ENCODE results near the gene NAPSA.
"Not testable (repeated sequence)": the region's sequence is repeated elsewhere in the genome, so short reads cannot be mapped to it uniquely, and the experiment has no call there.

The NAPSA gene

DNA sequence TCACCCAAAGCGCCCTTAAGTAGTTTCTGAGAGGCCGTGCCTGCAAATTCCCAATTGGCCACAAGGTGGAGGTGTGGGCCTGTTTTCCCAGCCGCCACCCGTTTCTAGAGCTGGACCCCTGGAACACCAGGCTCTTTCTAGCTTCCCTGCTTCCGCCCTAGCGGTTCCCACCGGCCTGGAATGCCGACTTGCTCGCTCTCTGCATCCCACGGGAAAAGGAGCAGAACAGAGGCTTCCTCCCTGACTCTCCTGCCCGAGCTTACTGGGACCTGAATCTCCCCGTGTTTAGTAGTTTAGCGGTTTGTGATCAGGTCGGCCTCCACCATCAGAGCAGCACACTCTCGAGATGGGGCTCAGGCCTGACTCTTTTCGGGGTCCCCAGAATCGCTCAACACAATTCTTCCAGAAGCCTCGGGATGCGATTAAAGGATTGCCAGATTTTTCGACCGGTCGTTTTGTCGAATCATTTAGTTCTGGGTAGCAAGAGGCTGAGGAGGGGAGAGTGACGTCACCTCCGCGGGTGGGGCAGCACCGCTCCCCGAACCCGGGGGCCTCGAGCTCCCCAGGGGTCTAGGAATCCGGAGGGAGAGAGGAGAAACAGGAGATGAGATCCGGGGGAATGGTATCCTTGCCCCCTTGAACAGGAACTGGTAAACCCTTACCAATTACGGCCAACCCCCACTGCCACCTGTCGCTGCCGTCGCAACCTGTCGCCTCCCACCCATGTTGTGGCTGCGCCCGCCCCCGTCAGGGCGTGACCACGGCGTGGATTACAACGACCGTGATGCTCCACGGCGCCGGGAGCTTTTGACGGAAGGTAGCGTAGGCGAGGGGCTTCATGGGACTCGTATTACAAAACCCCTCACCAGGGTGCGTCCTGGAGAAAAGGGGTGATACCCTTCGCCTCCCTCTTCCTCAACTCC lies 8.0 kb downstream of the NAPSA start:
- DNase-seq (ENCODE audit: low read depth), result no peak
- H3K4me3 ChIP-seq (ENCODE audit: low read depth, low read length), result no peak overlapping the region
- TF ChIP-seq, protein P1, sequence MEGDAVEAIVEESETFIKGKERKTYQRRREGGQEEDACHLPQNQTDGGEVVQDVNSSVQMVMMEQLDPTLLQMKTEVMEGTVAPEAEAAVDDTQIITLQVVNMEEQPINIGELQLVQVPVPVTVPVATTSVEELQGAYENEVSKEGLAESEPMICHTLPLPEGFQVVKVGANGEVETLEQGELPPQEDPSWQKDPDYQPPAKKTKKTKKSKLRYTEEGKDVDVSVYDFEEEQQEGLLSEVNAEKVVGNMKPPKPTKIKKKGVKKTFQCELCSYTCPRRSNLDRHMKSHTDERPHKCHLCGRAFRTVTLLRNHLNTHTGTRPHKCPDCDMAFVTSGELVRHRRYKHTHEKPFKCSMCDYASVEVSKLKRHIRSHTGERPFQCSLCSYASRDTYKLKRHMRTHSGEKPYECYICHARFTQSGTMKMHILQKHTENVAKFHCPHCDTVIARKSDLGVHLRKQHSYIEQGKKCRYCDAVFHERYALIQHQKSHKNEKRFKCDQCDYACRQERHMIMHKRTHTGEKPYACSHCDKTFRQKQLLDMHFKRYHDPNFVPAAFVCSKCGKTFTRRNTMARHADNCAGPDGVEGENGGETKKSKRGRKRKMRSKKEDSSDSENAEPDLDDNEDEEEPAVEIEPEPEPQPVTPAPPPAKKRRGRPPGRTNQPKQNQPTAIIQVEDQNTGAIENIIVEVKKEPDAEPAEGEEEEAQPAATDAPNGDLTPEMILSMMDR (IDR thresholded peaks at IDR 0.05; ENCODE audit: control insufficient read depth, extremely low read depth, insufficient read depth), result peak; percentile 62

DNA sequence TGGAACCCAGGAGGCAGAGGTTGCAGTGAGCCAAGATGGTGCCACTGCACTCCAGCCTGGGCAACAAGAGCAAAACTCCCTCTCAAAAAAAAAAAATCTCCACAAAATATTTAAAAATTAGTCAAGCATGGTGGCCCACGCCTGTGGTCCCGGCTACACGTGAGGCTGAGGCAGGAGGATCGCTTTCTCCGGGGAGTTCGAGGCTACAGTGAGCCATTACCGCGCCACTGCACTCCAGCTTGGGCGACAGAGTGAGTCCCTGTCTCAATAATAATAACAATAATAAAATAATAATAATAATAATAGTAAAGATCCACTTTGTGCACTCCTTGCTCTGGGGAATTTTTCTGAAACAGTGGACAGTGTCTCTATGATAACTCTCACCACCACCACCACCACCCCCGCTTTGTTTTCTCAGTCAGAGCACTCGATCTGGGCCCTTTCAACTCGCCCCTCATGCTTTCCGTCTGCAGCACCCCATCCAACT lies 8.7 kb downstream of the NAPSA start:
- H3K4me3 ChIP-seq (ENCODE audit: low read depth, low read length), result no peak overlapping the region
- no peak for DNase-seq (ENCODE audit: low read depth)
- TF ChIP-seq, protein P1 (IDR thresholded peaks at IDR 0.05; ENCODE audit: control insufficient read depth, extremely low read depth, insufficient read depth), result no peak

DNA sequence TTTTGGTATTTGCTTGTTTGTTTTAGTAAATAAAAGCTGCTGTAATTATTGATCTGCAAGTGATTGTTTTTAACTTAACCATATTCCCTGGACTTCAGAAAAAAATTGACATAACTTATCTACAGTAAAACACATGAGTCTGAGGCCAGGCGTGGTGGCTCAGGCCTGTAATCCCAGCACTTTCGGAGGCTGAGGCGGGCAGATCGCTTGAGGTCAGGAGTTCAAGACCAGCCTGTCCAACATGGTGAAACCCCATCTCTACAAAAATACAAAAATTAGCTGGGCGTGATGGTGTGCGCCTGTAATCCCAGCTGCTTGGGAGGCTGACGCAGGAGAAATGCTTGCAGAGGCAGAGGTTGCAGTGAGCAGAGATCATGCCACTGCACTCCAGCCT lies 12.0 kb downstream of the NAPSA start:
- not testable (repeated sequence) for DNase-seq (ENCODE audit: low read depth); H3K4me3 ChIP-seq (ENCODE audit: low read depth, low read length)

DNA sequence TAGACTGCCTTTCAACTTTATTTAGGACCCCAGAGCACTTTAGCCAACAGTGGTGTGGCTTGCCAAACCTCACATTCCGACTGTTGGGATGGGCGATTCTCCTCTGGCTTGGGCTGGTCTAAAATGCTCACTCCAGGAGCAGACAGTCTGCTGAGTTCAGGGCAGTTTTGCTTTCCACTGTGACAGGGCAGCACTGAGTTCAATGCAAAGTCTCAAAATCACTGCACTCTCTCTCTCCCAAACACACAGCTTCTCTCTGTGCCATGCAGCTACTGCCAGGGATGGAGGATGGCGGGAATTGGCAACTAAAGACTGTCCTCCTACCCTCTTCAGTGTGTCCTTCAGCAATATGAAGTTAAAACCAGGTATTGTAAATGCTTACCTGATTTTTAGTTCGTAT lies 13.2 kb downstream of the NAPSA start:
- TF ChIP-seq, protein P1 (IDR thresholded peaks at IDR 0.05; ENCODE audit: control insufficient read depth, extremely low read depth, insufficient read depth), result no peak
- no peak overlapping the region for H3K4me3 ChIP-seq (ENCODE audit: low read depth, low read length)
- no peak for DNase-seq (ENCODE audit: low read depth)

DNA sequence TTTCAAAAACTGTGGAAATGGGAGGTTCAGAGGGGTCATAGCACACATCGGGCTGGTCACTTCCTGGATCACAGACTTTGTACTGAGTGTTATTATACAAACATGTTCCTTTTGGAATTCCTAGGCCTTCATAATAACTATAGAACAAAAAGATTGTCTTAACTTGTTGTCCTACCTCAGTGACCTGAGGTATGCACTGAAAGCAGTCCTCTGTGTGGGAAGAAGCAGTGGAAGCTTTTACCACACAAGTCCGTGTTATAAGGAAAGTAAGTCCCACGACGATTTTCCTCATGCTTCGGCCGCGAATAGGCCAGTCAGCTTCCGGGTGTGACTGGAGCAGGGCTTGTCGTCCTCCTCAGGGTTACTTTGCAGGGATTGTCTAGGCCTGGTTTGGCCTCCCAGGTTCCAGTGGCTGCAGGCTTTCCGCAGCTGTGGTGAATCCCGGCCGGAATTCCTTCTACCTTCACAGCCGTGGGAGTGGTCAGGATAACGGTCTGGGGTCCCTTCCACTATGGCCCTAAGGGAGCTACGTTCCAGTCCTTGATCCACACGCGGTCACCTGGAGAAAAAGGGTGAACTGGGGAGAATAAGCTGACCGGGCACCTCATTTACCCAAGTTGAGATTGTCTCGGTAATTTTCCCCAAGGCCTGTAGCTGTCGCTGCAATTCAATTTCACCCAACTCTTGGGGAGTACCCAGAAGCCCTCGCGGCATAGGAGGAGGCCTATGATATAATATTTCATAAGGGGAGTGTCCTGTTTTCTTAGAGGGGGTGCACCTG lies 16.0 kb downstream of the NAPSA start:
- H3K4me3 ChIP-seq (ENCODE audit: low read depth, low read length), result no peak overlapping the region
- TF ChIP-seq, protein P1 (IDR thresholded peaks at IDR 0.05; ENCODE audit: control insufficient read depth, extremely low read depth, insufficient read depth), result no peak
- DNase-seq (ENCODE audit: low read depth), result no peak

DNA sequence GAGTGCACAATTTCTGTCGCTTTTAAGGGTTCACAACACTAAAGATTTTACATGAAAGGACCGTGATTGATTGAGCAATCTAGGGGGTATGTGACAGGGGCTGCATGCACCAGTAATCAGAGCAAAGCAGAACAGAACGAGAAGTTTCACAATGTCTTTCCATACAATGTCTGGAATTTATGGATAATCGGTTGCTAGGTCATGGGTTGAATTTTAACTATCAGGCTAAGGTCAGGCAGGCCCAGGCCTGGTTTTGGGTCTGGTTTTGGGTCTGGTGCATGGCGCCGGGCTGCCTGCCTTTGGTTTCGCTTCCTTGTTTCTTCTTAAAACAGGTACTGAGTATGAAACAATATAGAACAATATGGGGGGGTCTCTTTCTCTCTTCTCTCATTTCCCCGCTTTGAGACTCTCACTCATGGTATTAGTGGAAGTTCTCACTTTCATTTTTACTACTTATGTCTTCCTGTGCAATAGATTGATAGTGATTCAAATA lies 18.3 kb downstream of the NAPSA start:
- DNase-seq (ENCODE audit: low read depth), result not testable (repeated sequence)

DNA sequence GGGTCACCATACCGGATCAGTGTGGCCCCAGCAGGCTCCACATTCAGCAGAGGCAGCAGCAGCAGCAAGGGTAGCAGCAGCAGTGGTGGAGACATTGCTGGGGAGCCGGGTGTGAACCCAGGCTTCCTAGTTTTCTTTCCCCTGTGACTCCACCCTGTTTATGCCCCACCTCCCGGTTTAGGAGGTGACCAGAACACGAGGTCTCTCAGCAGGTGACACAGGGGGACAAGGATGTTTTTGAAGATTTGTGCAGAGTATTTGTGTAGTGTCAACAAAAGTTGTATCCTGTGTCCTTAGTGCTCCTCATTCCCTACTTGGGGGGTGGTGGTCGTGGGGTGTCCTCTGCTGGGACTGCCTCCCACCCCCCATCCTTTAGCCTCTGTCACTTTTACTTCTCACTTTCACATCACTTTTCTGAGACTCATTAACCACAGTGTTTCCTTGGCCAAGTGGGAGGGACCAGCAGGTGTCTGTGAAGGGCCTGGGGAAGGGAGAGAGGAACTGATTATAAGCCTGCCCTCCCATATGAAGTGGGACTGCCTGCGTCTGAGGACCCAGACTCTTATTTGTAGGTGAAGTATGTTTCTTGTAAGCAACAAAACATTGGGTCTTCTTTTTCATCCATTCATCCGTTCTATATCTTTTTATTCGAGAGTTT lies 20.6 kb downstream of the NAPSA start:
- no peak overlapping the region for H3K4me3 ChIP-seq (ENCODE audit: low read depth, low read length)
- TF ChIP-seq, protein P1 (IDR thresholded peaks at IDR 0.05; ENCODE audit: control insufficient read depth, extremely low read depth, insufficient read depth), result no peak
- DNase-seq (ENCODE audit: low read depth), result no peak

More for the DNA sequence above, 18.3 kb downstream of the NAPSA start:
- H3K4me3 ChIP-seq (ENCODE audit: low read depth, low read length), result not testable (repeated sequence)

Data from LNCaP clone FGC (cell line).